SU-DHL-6 (cell line): ENCODE data around the gene SESN3.

ENCODE experiments used
- H2AFZ ChIP-seq: fragments of 200-600 bp; sonication (generic); 2 replicates; pipeline ENCODE4 v1.6.1; 2014; ENCODE audit warnings: low read depth, mild to moderate bottlenecking, moderate library complexity, mixed read lengths, antibody characterized with exemption, low read length; ENCODE audit not compliant: severe bottlenecking
- H3F3A ChIP-seq: fragments of 200-600 bp; shearing (Covaris generic); 2 replicates; pipeline ENCODE4 v1.6.0; 2016; ENCODE audit warnings: antibody characterized with exemption, mild to moderate bottlenecking; ENCODE audit not compliant: insufficient read depth
- H3K27ac ChIP-seq: fragments of 200-600 bp; sonication (generic); 2 replicates; pipeline ENCODE4 v1.5.1; 2016; ENCODE audit warnings: low read depth, mild to moderate bottlenecking, low read length, moderate library complexity, mixed read lengths
- H3K27me3 ChIP-seq: fragments of 200-600 bp; sonication (generic), shearing (Covaris generic); 2 replicates; pipeline ENCODE4 v1.6.0; 2014; ENCODE audit warnings: mild to moderate bottlenecking, low read length
- H3K36me3 ChIP-seq: fragments of 200-600 bp; sonication (generic); 2 replicates; pipeline ENCODE4 v1.6.1; 2014; ENCODE audit warnings: mild to moderate bottlenecking, low read length, mixed read lengths
- H3K4me2 ChIP-seq: fragments of 300-600, 200-600 bp; shearing (Covaris generic), sonication (generic); 2 replicates; pipeline ENCODE4 v1.6.0; 2014; ENCODE audit warnings: low read length, low read depth, mild to moderate bottlenecking; ENCODE audit not compliant: poor library complexity, severe bottlenecking
- H3K4me3 ChIP-seq: fragments of 200-600 bp; sonication (generic); 2 replicates; pipeline ENCODE4 v1.5.1; 2014; ENCODE audit warnings: antibody characterized with exemption, low read length, mild to moderate bottlenecking, mixed read lengths; ENCODE audit not compliant: insufficient read depth, poor library complexity, severe bottlenecking
- H3K79me2 ChIP-seq: fragments of 200-600 bp; sonication (generic); 2 replicates; pipeline ENCODE4 v1.6.1; 2014; ENCODE audit warnings: mild to moderate bottlenecking, low read length, moderate library complexity; ENCODE audit not compliant: insufficient read depth
- H3K9ac ChIP-seq: fragments of 200-600 bp; sonication (generic); 2 replicates; pipeline ENCODE4 v1.7.0; 2014; ENCODE audit warnings: mild to moderate bottlenecking, low read length
- H3K9me2 ChIP-seq: fragments of 200-600 bp; sonication (generic); replicated peaks from 2 replicates; pipeline ENCODE4 v1.6.1; 2014; ENCODE audit warnings: low read length; ENCODE audit not compliant: insufficient read depth
- H3K9me3 ChIP-seq: fragments of 200-600 bp; sonication (generic); 2 replicates; pipeline ENCODE4 v1.6.1; 2014; ENCODE audit warnings: low read length, mixed read lengths; ENCODE audit not compliant: insufficient read depth
- H4K20me1 ChIP-seq: fragments of 200-600 bp; sonication (generic); 2 replicates; pipeline ENCODE4 v1.6.1; 2014; ENCODE audit warnings: low read depth, mild to moderate bottlenecking, antibody characterized with exemption, low read length, moderate library complexity, mixed read lengths
- CTCF ChIP-seq: fragments of 200-600 bp; sonication (generic); IDR thresholded peaks from one replicate; pipeline ENCODE4 v1.5.1; 2017; ENCODE audit warnings: antibody characterized with exemption, mild to moderate bottlenecking, low read length, moderate library complexity; ENCODE audit not compliant: insufficient read depth, poor library complexity, severe bottlenecking
- EZH2phosphoT487 ChIP-seq: fragments of 200-600 bp; sonication (generic), shearing (Covaris generic); conservative IDR thresholded peaks from 2 replicates; pipeline ENCODE4 v1.6.1; 2018; ENCODE audit warnings: mild to moderate bottlenecking, antibody characterized with exemption, low read length, moderate library complexity, mixed read lengths

The SESN3 gene

DNA sequence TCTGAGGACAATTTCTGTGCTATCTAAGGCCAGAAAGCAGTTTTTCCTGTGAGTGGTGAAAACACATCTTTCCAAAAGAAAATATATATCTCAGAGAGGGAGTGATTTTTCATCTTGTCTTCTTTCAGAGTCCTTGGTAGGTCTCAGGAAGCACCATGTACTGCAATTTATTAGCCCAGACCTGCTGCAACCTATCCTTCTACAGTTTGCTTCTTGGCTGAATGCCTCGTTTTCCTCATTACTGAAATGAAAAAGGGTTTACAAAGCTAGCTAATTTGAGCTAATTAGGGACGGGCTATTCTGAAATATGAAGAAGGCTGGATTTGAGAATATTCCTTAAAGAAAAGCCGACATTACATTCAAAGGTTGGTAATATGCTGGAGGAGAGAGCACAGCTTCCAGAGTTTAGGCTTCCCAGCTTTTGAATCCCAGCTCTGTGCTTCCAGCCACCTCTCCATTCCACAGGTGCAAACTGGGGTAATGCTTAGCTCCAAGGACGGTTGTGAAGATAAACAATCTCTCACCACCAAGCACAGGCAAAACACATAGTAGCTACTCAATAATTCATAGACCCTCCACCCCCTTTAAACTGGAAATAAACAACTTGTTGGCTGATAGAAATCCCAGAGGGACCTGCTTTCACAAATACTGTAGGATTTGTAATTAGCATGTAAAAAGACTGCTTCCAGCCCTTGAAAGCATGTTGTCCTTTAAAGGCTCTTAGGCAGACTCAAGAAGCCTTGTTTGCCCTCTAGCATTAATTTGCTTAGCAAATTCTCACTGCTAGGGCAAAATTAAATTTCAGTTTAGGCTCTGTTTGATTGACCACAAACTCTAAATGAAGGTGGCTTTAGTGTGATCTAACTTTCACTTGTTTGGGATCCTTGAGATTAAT lies 24.5 kb upstream of the SESN3 start:
- Histone ChIP-seq H3K36me3 (no peaks in the 10 kb centered on the region), H3K9me3 (no peaks in the 10 kb centered on the region), H3K4me3 (no peak overlapping the region), H3K79me2 (no peaks in the 10 kb centered on the region), H3K9ac (no peak overlapping the region), H3K27me3 (no peaks in the 10 kb centered on the region), H2AFZ (peak overlapping the region; percentile 75), H3K4me2 (peak overlapping the region; percentile 27), H4K20me1 (no peaks in the 10 kb centered on the region), H3F3A (no peaks in the 10 kb centered on the region), H3K27ac (no peak overlapping the region), H3K9me2 (no peaks in the 10 kb centered on the region)
- no peak for TF ChIP-seq CTCF
- no peak for TF ChIP-seq EZH2phosphoT487

- Histone ChIP-seq H3K4me3 (no peak overlapping the region), H3K36me3 (no peaks in the 10 kb centered on the region), H3K9me3 (no peaks in the 10 kb centered on the region), H3K9me2 (no peaks in the 10 kb centered on the region), H3K79me2 (no peaks in the 10 kb centered on the region), H3K9ac (no peak overlapping the region), H2AFZ (peak overlapping the region; percentile 75), H3K27me3 (no peaks in the 10 kb centered on the region), H4K20me1 (no peaks in the 10 kb centered on the region), H3K27ac (no peak overlapping the region), H3F3A (no peaks in the 10 kb centered on the region), H3K4me2 (peak overlapping the region; percentile 8)
- TF ChIP-seq EZH2phosphoT487 (no peak), CTCF (no peak)
These were observed 23.7 kb upstream of the SESN3 start for GRCh38 chr11:95254716-95255115.

DNA sequence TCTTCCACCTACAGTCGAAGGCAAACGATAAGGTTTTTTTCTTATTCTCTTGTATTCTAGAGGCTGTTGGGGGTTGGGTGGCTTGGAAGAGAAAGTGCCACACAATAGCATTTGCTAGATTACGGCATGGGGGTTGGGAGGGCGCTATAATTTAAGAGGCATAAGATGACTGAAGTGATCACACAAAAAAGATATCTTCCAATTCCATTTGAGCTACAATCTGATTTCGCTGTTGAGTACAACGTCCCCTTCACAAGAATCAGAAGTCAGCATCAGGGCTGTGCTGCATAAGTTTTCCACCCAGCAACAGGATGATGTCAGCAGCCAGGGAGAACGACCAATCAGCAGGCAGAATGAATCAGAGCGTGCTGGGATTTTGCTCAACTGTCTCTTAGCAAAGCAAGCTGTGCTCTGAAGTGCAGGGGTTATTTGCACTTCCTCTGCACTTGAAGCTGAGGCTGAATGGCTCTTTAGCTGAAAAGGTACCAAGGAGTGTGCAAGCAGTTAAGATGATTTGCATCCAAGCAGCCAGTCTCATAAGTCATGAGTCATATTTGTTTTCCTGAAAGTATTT lies 23.2 kb upstream of the SESN3 start:
- Histone ChIP-seq H3K4me2 (peak overlapping the region; percentile 45), H3K27me3 (no peaks in the 10 kb centered on the region), H4K20me1 (no peaks in the 10 kb centered on the region), H3K79me2 (no peaks in the 10 kb centered on the region), H3K36me3 (no peaks in the 10 kb centered on the region), H3K9ac (no peak overlapping the region), H3K9me3 (no peaks in the 10 kb centered on the region), H3K9me2 (no peaks in the 10 kb centered on the region), H3F3A (no peaks in the 10 kb centered on the region), H3K27ac (no peak overlapping the region), H2AFZ (peak overlapping the region; percentile 75), H3K4me3 (no peak overlapping the region)
- no peak for TF ChIP-seq CTCF
- no peak for TF ChIP-seq EZH2phosphoT487
